GM12878 (cell line): ENCODE measurements around the gene COL9A3. TPM values are rescaled to one million over a fixed set of nuclear protein-coding genes. Genes with fewer than 3 reads are reported as not detected.

Experiments
- ATAC-seq: fragments of 200-7000 bp; cut with Tn5 transposase; 3 replicates; pipeline ENCODE4 v1.9.1; 2020; ENCODE audit warnings: mild to moderate bottlenecking, moderate library complexity
- BruUV-seq: library from RNA; stranded (reverse); fragments of 400-500 nt; replicated peaks from 2 replicates; lab custom pipeline; 2021; lab: Mats Ljungman, UMichigan
- CTCF ChIA-PET: fragments of 300-600 bp; sonication (Branson Sonifier 250); formaldehyde crosslinking; extraction: SDS; loops from one replicate; lab custom pipeline; 2021; ENCODE audit warnings: inconsistent platforms; lab: Yijun Ruan, JAX
- POLR2A ChIA-PET: fragments of 350-600 bp; formaldehyde crosslinking; extraction: SDS; loops from one replicate; lab custom pipeline; 2021; ENCODE audit warnings: inconsistent platforms; lab: Charles Lee
- RAD21 ChIA-PET: fragments of 300-600 bp; sonication (Branson Sonifier 250); formaldehyde crosslinking; loops from one replicate; lab custom pipeline; 2023; ENCODE audit warnings: antibody characterized with exemption; ENCODE audit not compliant: unreplicated experiment; lab: Charles Lee
- SMC1A ChIA-PET: fragments of 300-600 bp; sonication (Branson Sonifier 250); formaldehyde crosslinking; loops from one replicate; lab custom pipeline; 2023; ENCODE audit not compliant: unreplicated experiment, uncharacterized antibody; lab: Charles Lee
- DNase-seq: peaks from one replicate; pipeline ENCODE4 v3.0.0-alpha.2; 2011; ENCODE audit warnings: low read depth, low spot score
- FAIRE-seq: peaks from 3 replicates; lab custom pipeline; 2011; peaks lifted over from hg19 to GRCh38; lab: Jason Lieb, UNC
- H2AFZ ChIP-seq: 2 replicates; pipeline ENCODE4 v1.6.0; 2011; ENCODE audit warnings: low read depth, low read length, control low read depth; ENCODE audit not compliant: control insufficient read depth
- H3K27ac ChIP-seq: 2 replicates; pipeline ENCODE4 v1.5.1; 2011; ENCODE audit warnings: control low read depth; ENCODE audit not compliant: control insufficient read depth, insufficient read depth
- H3K27me3 ChIP-seq, 2 experiments: replicated peaks in 1 of 2; 2 replicates each; pipeline versions ENCODE4 v1.6.0 to v1.6.1; 2011; ENCODE audit warnings: low read length in 1 of 2; ENCODE audit not compliant: control insufficient read depth in 2 of 2, insufficient read depth in 2 of 2
- H3K36me3 ChIP-seq, 2 experiments: 2 replicates each; pipeline ENCODE4 v1.5.1; 2011; ENCODE audit warnings: low read length in 1 of 2; ENCODE audit not compliant: control insufficient read depth in 2 of 2, insufficient read depth in 2 of 2
- H3K4me1 ChIP-seq: 2 replicates; pipeline ENCODE4 v1.6.1; 2011; ENCODE audit warnings: mild to moderate bottlenecking, low read length, moderate library complexity, mixed read lengths; ENCODE audit not compliant: control insufficient read depth, insufficient read depth
- H3K4me2 ChIP-seq: 2 replicates; pipeline ENCODE4 v1.6.0; 2011; ENCODE audit warnings: control low read depth; ENCODE audit not compliant: control insufficient read depth, insufficient read depth
- H3K4me3 ChIP-seq: fragments of 200-600 bp; sonication (generic); 2 replicates; pipeline ENCODE4 v1.5.1; 2016
- H3K79me2 ChIP-seq: 2 replicates; pipeline ENCODE4 v1.6.0; 2011; ENCODE audit warnings: low read length; ENCODE audit not compliant: control insufficient read depth, insufficient read depth
- H3K9ac ChIP-seq: 2 replicates; pipeline ENCODE4 v1.8.0; 2011; ENCODE audit warnings: low read length, control low read depth, mixed read lengths; ENCODE audit not compliant: control insufficient read depth, insufficient read depth
- H3K9me3 ChIP-seq: replicated peaks from 3 replicates; pipeline ENCODE4 v1.5.1; 2011; ENCODE audit warnings: mild to moderate bottlenecking, low read length; ENCODE audit not compliant: control insufficient read depth, insufficient read depth
- H4K20me1 ChIP-seq: 2 replicates; pipeline ENCODE4 v1.6.0; 2011; ENCODE audit not compliant: control insufficient read depth, insufficient read depth
- BMI1 ChIP-seq: fragments of 450-650 bp; IDR thresholded peaks from 2 replicates; pipeline ENCODE4 v1.6.1; 2016; ENCODE audit warnings: mild to moderate bottlenecking, moderate library complexity, borderline replicate concordance
- CREM ChIP-seq: IDR thresholded peaks from 2 replicates; pipeline ENCODE4 v1.6.1; 2014; ENCODE audit warnings: antibody characterized with exemption, low read depth
- KLF5 ChIP-seq: fragments of 450-650 bp; IDR thresholded peaks from 2 replicates; pipeline ENCODE4 v1.6.1; 2014; ENCODE audit warnings: mild to moderate bottlenecking; ENCODE audit not compliant: partially characterized antibody
- PAX8 ChIP-seq: fragments of 450-650 bp; IDR thresholded peaks from 2 replicates; pipeline ENCODE4 v1.6.1; 2017; ENCODE audit warnings: mild to moderate bottlenecking, moderate library complexity
- RELA ChIP-seq: fragments of 450-650 bp; IDR thresholded peaks from 2 replicates; pipeline ENCODE4 v1.8.0; 2014; ENCODE audit warnings: borderline replicate concordance; ENCODE audit not compliant: partially characterized antibody
- RFX5 ChIP-seq: IDR thresholded peaks from 2 replicates; pipeline ENCODE4 v1.6.1; 2011; ENCODE audit warnings: low read depth, low read length, improper control_type of control experiment
- SIN3A ChIP-seq: IDR thresholded peaks from 2 replicates; pipeline ENCODE4 v1.6.1; 2012; ENCODE audit warnings: low read depth, low read length, improper control_type of control experiment
- STAT3 ChIP-seq: IDR thresholded peaks from 2 replicates; pipeline ENCODE4 v1.6.1; 2011; ENCODE audit warnings: low read depth, low read length, improper control_type of control experiment
- ZNF274 ChIP-seq: IDR thresholded peaks from one replicate; pipeline ENCODE4 v1.8.0; 2011; ENCODE audit not compliant: insufficient read length, insufficient read depth
- WGBS: methylation state at CpG from one replicate; pipeline ENCODE4 v1.1.6; 2016; ENCODE audit warnings: low lambda C conversion rate; ENCODE audit not compliant: insufficient replicate concordance, insufficient coverage; ENCODE audit errors: missing lambda C conversion rate; 5-methylcytosine and 5-hydroxymethylcytosine counted together
- in situ Hi-C: fragments of 300-500 bp; cut with MboI; formaldehyde crosslinking; loops from 9 replicates; pipeline ENCODE4 v1.14.3; 2018; ENCODE audit warnings: mixed read lengths
- intact Hi-C: fragments of 100-400 bp; cut with micrococcal nuclease; formaldehyde crosslinking; loops from one replicate; pipeline ENCODE4 v1.14.2; 2022; ENCODE audit not compliant: unreplicated experiment
- polyA plus RNA-seq, 11 experiments: library from polyadenylated mRNA; depleted of rRNA in 4 of 11; unstranded in 6 of 11; stranded (reverse) in 5 of 11; fragments of >200 nt; fragmentation: Nextera tagmentation in 4 of 11; fragmentation: Illumina TruSeq in 1 of 11; extraction: Ambion mirVana in 4 of 11; extraction: Trizol in 1 of 11; gene quantifications; 1 replicate in 1 of 11; 2 replicates in 10 of 11; pipeline versions ENCODE4 v1.2.1 to v1.2.3, GENCODE V29; 2011 to 2016; ENCODE audit warnings: inconsistent platforms in 2 of 11, missing spikeins in 2 of 11, low read depth in 1 of 11
- total RNA-seq, 4 experiments: library from RNA; depleted of rRNA in 3 of 4; stranded (reverse); fragments of >200 nt in 3 of 4; fragmentation: Illumina TruSeq in 1 of 4; extraction: Trizol in 1 of 4; gene quantifications; 2 replicates each; pipeline versions ENCODE4 v1.2.1 to v1.2.3, GENCODE V29; 2013 to 2021
- TF ChIP-seq, protein P1 (sequence below): IDR thresholded peaks from 2 replicates; pipeline ENCODE4 v1.6.1; 2012; ENCODE audit warnings: low read depth, low read length, improper control_type of control experiment
- TF ChIP-seq, protein P2 (sequence below): fragments of 450-650 bp; IDR thresholded peaks from 2 replicates; pipeline ENCODE4 v1.6.1; 2017; ENCODE audit warnings: mild to moderate bottlenecking, moderate library complexity

Gene COL9A3
- total and polyA plus RNA-seq, 10 of the 15 experiments (the other 5 are each of a cell fraction or from before 2014, with no cell fraction given) = 0.09 to 1.7 (median 0.63) TPM; not detected in 1

DNA sequence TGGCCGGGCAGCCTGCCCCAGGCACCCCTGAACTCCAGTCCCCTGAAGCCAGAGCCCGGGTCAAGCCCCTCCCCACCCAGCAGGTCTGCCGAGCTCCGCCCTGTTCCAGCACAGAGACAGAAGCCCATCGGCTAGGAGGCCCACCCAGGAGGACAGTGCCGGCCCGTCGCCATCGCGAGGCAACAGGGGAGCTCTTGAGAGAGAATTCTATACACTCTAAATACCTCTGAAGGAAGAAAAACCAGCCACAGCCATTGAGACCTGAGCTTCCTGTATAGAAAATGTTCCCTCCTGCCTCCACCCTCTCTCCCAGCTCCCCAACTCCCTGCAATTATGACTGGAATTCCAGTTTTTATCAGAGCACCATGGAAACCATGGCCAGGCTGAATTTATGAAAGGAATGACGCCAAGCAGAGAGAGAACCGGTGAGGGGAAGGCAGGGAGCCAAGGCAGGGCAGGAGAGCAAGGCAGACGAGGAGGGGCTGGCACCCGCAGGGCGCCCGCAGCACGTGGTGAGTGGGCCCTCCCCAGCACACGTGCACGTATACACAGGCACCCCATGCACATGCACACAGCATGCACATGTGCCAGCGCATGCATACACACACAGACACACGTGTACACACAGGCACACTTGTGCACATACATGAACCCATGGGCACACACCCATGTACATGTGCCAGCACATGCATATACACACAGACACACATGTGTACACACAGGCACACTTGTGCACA, 48.1 kb upstream of the COL9A3 start:
- Histone ChIP-seq H3K4me3 (no peak overlapping the region), H3K79me2 (no peaks in the 10 kb centered on the region), H3K9me3 (no peaks in the 10 kb centered on the region), H3K4me2 (no peak overlapping the region), H3K36me3 (no peaks in the 10 kb centered on the region), H4K20me1 (no peaks in the 10 kb centered on the region), H3K9ac (no peak overlapping the region), H3K4me1 (no peaks in the 10 kb centered on the region), H3K27me3 (peaks cover 0 to 1% of the 10 kb centered on the region in 2 experiments; a peak in 2 of 4 replicates), H2AFZ (no peak overlapping the region), H3K27ac (no peak overlapping the region)
- TF ChIP-seq RFX5 (no peak), PAX8 (no peak), ZNF274 (no peak), CREM (no peak), STAT3 (no peak), KLF5 (no peak), SIN3A (no peak), RELA (no peak), BMI1 (no peak)
- TF ChIP-seq, protein P1, sequence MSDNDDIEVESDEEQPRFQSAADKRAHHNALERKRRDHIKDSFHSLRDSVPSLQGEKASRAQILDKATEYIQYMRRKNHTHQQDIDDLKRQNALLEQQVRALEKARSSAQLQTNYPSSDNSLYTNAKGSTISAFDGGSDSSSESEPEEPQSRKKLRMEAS = no peak
- TF ChIP-seq, protein P2, sequence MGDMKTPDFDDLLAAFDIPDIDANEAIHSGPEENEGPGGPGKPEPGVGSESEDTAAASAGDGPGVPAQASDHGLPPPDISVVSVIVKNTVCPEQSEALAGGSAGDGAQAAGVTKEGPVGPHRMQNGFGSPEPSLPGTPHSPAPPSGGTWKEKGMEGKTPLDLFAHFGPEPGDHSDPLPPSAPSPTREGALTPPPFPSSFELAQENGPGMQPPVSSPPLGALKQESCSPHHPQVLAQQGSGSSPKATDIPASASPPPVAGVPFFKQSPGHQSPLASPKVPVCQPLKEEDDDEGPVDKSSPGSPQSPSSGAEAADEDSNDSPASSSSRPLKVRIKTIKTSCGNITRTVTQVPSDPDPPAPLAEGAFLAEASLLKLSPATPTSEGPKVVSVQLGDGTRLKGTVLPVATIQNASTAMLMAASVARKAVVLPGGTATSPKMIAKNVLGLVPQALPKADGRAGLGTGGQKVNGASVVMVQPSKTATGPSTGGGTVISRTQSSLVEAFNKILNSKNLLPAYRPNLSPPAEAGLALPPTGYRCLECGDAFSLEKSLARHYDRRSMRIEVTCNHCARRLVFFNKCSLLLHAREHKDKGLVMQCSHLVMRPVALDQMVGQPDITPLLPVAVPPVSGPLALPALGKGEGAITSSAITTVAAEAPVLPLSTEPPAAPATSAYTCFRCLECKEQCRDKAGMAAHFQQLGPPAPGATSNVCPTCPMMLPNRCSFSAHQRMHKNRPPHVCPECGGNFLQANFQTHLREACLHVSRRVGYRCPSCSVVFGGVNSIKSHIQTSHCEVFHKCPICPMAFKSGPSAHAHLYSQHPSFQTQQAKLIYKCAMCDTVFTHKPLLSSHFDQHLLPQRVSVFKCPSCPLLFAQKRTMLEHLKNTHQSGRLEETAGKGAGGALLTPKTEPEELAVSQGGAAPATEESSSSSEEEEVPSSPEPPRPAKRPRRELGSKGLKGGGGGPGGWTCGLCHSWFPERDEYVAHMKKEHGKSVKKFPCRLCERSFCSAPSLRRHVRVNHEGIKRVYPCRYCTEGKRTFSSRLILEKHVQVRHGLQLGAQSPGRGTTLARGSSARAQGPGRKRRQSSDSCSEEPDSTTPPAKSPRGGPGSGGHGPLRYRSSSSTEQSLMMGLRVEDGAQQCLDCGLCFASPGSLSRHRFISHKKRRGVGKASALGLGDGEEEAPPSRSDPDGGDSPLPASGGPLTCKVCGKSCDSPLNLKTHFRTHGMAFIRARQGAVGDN = no peak
- in situ Hi-C loops = no loop called here
- FAIRE-seq (no peak), ATAC-seq (no peak), DNase-seq (no peak)
- POLR2A ChIA-PET = no interaction called here
- BruUV-seq = no TSS peak
- 41% methylated on average over 21 of the region's 21 CpGs for WGBS
- intact Hi-C loops = no loop called here
- CTCF ChIA-PET = no interaction called here
- SMC1A ChIA-PET = no interaction called here
- RAD21 ChIA-PET = no interaction called here
